Activated CD8-positive, alpha-beta memory T cell treated with anti-CD3 and anti-CD28 coated beads for 4 hours (primary cell): Measurements from ENCODE around the gene ZNF101.

Experiments used
- DNase-seq, 2 donors: peaks; one replicate each; pipeline ENCODE4 v3.0.0-alpha.2; 2020; ENCODE audit warnings: low read depth in 2 of 2

The ZNF101 gene

DNA sequence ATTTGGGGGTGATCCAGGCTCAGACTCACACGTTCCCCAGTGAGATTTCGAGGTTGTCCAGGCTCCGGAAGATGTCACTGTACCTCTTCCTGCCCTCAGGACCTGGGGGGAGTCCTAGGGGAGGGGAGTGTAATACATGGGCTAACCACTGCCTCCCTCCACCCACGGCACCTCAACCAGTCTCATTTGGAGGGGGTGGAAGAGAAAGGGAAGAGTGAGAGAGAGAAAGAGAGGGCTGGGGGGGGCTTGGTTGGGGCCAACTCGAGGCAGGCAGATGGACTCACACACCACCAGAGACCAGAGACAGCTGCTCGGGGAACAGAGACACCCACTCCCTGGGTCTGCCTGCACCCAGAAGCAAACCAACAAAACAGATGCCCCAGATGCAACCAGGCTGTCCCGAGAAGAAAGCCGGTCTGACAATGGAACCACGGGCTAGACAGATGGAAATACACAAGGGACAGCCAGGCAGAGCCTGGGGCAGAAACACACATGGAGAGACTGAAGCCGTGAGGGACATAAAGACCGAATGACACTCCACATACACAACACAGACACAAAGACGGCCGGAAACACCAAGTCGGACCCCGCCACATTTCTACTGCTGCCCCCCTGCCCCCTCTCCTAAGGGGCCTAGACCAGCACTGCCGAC lies 26.0 kb upstream of the ZNF101 start:
- peak; percentile 44 to 50 for DNase-seq

DNA sequence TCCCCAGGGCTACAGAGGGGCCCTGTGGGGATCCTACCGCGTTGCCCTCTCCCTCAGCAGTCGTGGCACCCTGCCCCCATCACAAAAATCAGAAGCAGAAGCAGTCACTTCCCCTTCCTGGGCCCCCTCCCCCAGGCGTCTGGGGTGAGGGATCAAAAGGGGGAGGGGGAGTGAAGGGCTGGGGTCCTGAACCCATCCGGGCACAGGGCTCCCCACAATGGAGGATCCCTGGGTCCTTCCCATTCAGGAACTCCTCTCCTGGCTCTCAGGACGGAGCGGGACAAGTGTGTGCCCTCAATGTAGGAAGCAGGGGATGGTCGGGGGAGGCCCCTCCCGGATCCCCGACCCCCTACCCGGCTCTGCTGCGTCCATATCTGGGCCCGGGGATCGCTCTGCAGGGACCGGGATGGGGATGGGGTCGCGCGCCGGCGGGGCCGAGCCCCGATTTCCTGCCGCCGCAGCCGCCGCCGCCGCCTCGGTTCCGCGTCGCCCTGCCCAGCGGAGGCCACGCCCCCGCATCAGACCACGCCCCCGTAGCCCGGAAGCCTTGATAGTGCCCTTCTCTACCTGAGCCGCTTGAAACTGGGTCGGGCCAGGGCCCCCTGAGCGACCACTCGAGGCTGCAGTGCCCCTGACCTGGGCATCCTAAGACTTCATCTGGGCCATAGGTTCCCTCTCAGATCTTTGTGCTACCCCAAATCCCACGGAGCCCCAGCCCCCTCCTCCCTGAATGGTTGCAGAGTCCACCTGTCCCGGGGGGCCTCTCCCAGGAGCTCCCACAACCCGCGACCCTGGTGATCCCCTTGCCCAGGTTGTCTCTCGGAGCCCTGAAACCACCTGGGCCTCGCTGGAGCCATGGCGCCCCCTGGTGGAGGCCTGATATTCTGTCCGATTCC lies 25.2 kb upstream of the ZNF101 start, which contains the start of gene GMIP:
Gene GMIP, minus strand, starts transcription at position 500 of the 896 bp plus-strand sequence. Its CDS starts 128 bp downstream, at position 372.
- DNase-seq = peak; percentile 75 to 79

DNA sequence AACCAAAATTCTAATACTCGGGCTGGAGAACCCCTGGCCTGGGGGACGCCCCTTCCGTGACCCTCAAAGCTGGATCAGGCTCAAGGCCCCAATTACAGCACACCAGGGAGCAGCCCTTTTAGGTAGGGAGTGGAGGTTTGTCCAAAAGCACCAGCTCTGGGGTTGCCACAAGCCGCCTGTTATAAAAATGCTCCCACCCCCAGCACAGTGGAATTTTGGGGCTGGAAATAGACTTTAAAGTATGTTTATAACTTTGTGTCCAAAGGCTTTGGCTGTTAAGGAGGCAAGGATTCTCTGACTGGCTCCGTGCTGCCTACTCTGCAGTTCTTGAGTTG lies 24.6 kb upstream of the ZNF101 start:
- no peak for DNase-seq

DNA sequence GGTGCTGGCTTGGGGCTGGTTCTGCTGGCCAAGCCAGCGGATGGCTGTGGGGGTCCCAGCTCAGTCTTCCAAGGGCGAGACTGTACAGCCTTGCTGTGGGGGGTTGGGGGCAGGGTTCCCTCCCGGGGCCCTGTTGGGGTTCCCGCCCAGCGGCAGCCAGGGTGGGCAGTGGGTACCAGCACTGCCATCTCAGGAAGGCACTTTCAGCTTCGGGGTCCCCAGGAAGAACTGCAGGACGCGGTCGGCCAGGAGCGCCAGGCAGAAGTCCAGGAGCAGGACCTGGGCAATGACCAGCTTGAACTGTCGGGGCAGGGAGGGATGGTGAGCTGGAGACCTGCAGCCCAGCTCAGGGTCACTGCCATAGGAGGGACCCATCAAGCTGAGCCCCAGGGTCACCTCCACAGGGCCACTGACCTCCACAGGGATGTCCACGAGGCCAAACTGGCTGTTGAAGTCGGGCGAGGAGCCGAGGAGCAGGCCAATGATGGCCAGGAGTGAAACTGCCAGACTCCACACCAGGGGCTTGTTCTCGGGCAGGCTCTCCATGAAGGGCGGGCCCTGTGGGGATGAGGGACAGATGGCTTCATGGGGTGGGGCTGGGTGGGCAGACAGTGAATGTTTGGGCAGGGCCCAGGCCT lies 23.3 kb upstream of the ZNF101 start:
- no peak for DNase-seq

DNA sequence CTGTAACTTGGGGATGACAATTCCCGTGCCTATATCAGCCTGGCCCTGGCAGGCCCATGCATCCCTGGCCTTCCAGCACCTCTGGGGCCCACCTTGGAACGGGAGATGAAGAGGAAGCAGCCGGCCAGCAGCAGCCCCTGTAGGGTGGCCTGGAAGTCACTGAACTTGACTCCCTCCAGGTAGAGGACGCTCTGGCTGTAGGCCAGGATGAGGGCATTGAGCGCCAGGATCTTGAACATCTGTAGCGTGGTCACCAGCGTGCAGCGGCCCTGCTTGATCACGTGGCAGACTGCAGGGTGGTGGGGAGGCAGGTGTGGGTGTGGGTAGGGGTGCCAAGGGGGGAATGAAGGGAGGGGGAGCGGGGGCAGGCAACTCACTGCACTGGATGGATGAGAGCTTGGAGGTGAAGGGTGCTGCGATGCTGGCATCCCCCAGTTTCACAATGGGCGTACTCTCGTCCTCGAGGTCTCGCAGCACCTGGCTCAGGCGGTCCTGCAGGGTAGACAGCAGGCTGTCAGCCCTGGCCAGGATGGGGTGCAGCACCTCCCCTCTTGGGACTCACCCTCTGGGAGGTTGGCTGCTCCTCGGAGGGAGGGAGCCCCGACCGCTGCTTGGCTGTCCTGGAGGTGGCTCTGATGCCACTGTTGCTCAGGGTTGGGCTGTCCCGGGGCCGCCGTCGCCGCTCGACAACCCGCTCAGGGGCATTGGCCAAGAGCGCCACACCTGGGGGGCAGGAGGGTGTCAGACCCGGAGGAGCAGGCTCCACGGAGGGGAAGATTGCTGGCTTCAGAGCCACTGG lies 21.4 kb upstream of the ZNF101 start:
- no peak for DNase-seq

DNA sequence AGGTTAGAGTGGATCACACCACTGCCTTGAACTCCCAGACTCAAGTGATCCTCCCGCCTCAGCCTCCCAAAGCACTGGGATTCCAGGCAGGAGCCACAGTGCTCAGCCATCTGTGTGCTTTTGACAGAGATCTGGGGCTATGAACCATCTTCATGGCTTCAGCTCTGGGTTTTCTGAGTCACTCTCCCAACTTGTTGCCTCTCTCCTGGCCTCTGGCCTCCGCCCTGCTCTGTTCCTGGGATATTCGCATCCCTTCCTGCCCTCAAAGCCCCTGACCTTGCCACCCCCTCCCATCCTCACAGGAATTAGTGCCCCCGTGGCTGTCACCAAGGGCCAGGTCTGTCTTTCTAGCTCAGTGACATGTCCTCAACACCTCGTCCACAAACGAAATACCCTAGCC lies 19.5 kb upstream of the ZNF101 start:
- no peak for DNase-seq

DNA sequence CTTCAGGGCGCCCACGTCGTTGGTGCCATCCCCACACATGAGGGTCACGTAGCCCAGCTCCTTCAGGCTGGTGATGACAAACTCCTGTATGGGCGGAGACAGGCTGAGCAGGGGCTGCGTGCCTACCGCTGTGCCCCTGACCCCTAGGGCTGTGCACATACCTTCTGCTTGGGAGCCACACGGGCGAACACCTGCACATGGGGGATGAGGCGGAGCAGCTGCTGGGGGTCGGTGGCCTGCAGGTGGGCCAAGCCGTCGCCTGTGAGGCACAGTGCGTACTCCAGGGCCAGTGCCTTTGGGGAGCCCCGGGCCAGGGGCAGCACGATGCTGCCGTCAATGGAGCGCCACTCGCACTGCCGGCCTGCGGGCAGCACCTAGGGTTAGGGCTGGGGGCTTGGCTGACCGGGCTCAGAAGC lies 19.1 kb upstream of the ZNF101 start:
- DNase-seq = no peak

DNA sequence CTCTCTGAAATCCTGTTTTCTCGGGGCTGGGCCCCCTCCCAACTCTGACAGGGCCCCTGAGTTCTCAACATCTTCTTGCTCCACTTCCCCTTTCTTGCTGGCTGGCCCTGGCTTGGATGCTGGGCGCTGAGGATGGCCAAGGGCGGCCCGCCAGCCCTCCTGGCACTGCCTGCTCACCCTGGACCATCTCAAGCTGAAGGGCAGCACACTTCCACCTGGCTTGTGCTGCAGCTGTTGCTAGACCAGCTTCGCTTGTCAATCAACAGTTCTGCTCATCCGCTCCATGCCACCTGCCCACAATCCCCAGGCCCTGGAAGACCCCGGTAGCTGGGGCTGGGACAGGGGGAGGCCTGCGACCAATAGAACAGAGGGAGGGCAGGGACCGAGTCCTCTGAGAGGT lies 18.3 kb upstream of the ZNF101 start:
- DNase-seq = no peak

DNA sequence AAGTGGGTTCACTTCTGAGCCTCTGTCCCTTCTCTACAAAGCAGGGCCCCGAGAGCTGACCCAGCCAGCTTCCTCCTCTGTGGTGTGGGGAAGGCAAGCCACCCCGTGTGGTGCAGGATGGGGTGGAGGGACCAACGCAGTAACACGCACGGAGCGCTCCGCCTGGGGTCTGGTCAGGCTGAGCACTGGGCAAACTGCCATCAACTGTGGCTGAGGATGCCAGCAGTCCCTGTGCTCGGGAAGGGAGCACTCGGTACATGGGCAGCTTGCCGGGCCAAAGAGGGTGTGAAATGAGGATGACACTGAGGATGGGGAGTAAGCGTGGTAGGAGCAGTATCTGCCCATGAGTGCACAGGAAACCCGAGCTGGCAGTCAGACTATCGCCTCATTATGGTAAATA lies 17.6 kb upstream of the ZNF101 start:
- no peak for DNase-seq

DNA sequence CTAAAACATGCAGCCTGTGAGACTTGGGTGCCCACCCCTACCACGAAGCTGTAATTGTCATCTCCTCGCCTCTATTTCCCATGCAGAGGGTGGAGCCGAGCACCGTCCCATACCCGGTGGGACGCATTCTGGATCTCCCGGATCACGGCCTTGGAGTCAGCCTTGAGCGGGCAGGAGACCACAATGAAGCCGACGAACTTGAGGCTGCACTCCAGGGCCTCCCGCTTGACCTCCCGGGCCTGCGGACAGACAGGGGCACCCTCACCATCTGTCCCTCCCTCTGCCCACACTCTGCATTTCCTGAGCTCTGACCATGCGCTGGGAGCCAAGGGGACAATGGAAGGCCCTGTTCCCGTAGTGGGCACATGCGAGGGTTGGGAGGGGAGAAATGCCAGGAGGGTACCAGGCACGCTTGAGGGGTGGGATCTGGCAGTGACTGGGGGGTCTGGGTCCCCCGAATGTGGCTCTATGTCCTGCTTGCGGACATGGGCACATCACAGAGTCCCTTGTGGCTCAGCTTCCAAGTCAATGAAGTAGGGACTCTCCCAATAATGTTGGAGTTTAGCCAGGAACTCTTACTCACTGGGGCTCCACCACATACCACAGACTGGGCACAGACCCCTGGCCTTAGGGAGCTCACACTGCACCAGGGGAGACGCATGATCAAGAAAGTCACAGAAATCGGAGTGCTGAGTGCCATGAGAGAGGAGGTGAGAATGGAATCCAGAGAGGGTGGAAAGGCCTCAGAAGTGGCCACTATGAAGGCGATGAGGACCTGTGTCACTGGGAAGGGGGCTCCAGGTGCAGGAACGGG lies 15.9 kb upstream of the ZNF101 start:
- DNase-seq = no peak

DNA sequence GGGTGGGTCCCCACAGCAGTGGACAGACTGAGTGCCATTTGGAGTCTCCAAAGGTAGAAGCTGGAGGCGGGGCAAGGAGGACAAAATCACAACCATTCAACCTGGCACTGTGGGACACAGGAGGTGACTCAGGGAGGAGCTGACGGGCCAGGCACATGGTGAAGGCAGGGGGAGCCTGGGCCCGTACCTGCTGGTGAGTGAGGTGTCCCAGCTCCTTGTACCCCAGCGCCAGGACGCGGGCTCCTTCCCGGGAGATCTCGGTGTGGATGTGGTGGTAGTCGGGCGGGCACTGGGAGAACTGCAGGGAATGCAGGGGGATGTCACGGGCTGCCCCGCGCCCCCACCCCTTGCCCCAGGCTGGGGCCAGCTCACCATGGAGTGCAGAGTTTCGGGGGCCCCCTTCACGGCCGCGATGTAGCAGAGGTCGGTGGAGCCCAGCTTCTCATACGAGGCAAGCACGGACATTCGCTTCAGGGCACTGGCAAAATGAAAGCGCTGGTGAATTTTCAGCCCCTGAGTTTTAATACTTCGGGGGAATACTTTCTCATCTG lies 15.0 kb upstream of the ZNF101 start:
- no peak for DNase-seq

DNA sequence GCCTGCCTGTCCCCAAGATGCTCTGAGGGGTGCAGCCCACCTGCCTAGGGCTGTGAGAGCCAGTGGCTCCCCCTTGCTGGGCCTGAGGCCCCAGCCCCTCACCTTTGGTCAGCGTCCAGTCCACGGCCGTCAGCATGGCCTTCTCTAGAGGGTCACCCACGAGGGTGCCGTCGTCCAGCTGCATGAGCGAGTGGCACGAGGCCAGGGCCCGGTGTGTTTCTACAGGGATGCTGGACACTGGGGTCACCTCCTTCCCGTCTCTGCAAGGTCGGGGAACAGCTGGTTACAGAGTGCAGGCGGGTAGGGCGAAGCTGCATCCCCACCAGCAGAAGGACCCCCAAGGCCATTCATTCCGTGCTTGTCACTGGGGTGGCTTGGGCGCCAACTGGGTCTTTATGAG lies 14.2 kb upstream of the ZNF101 start:
- no peak for DNase-seq

DNA sequence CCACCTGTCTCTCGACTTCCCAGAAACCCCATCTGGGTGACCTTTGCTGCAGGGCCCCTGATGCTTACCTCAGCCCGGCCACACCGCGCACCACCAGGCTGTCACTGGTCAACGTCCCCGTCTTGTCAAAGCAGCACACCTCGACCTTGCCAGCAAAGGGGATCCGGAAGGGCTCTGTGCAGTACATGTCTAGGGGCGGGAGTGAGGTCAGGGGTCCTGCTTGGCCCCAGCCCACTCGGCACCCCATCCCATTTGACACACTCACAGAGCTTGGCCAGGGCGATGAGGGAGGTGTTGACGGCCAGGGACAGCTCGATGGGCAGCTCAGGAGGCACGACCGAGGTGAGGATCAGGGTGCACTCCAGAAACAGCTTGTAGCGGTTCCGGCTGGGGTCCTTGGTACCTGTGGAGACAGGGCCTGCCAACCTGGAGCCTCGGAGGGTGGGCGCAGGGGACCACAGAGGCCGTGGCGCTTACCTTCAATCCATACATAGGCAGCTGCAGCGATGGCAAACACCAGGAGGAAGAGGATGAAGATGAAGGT lies 13.5 kb upstream of the ZNF101 start:
- no peak for DNase-seq

DNA sequence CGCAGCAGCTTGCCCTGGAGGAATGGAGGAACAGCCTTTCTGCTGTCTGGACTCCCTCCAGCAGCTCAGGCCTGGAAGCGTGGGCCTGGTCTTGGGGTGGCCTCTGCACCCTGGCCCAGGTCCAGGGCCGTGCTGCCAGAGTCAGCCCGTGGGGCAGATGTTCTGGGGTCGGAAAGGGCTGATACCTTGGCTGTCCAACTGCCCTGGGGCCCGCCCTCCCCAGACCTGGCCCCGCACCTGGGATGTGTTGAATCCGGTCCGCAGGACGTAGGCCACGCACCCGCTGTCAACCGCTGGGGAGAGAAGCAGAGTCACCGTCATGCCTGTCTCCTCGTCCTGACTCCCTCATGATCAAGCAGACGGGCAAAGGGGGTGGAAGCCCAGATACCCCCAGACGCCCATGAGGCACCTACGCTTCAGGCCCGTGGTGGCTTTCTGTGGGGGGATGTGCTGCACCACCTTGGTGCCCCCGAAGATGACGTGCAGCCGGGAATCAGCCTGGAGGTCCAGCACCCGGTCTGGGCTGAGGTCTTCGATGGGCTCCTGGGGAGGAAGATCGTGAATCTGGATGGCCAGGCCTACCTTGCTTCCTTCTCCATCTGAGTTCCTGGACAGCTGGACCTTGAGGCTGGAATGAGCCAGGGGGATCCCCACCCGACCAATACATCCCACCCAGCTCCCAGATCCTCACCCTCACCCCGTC lies 12.8 kb upstream of the ZNF101 start:
- DNase-seq = no peak

DNA sequence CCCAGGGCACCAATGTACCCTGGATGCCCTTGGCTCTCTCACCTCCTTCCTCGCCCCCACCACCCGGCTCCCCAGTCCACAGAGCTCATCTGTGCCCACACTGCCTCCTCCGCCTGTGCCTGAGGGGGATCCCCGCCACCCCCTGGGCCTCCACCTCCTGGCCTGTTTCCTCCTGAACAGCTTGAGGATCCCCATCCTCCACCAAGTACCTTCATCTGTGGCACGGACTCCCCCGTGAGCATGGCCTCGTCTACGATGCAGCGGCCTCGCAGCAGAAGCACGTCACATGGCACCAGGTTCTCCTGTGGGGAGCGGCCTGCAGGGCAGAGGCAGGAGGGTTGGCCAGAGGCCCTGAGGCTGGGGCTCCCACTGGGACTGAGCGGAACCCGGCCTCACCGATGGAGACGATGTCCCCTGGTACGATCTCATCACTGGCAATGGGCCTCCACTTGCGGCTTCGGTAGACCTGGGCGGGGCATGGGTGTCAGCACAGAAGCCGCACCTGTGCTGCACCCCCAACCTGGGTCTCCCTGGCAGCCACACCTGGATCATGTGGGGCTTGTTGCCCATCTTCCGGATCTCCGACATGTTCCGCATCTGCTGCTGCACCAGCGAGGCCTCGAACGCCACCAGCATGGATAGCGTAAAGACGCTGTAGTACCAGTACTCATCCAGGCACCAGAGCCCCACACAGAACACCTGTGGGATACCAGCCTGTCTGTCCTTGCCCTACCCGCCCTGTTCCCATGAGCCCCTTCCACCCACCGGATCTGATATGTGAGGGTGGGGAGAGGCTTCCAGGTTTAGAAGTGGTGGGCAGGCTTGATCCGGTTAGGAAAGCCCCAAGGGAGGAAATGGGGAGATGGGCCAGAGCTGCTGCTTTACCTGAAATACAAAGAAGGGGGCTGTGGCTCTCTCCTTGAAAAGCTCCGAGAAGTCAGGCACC lies 11.9 kb upstream of the ZNF101 start:
- no peak for DNase-seq

DNA sequence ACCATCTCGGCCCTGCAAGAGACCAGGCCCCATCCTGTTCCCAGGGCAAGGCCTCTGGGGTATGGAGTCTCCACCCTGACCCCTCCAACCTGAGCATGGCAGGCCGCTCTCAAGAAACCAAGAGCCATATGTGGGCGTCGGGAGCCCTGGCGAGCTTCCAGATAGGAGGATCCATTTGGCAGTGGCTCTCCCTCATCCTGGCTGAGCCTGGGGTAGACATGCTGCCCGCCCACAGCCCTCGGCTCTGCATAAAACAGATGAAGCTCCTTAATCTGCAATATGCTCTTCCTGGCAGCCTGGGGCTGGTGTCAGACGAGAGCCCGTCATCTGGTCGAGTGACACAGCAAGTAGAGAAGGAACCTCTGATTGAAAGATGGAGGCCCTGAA lies 11.2 kb upstream of the ZNF101 start:
- DNase-seq = no peak

DNA sequence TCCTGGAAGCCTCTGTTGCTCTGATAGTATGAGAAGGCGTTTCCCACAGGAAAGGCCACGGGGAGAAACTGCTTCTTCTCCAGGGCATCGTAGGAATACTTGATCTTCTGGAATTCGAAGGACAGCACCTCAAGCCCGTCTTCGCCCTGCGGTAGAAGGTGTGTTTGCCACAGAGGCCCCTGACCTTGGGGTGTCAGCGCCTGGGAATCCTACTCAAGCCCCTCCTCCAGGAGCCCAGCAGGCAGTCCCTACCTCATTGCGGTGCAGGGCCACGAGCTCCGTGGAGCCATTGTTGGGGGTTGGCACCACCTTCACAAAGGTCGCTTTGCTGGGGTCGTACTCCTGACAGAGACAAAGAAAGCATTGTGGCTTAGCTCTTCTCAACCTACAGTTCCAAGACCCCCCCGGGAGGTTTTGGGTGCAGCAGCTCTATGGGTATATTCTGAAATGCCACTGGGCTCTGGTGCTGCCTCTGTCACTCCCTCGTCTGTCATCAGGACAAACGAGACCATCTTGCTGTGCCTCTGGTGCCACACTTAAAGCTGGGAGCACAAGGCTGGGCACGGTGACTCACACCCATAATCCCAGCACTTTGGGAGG lies 8.9 kb upstream of the ZNF101 start:
- DNase-seq = no peak

DNA sequence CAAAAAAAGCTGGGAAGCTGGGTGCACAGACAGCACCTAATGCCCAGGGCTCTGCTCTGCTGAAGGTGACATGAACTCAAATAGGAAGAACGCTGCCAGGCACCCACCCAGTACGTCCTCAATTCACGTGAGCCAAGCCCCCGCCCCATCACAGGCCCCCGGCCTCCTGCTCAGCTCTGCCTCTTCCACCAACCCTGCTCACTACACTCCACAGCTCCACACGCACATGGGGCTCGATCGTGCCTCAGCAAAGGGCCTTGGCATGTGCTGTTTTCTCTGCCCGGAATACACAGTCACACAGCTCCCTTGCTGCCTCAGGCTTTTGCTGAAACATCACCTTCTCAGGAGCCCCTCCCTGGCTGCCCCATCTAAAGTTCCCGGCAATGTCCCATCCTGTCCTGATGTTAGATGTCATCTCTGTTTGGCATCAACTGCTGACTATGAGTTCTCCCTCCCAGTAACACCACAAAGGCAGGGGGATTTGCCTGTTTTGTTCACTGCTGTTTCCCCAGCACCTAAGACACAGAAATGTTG lies 7.4 kb upstream of the ZNF101 start:
- DNase-seq = no peak
